LNCAP (cell line): ENCODE data around the gene SACM1L.

Experiments
- TF ChIP-seq, protein P1 (sequence below): fragments of 450-650 bp; IDR thresholded peaks from 2 replicates; pipeline ENCODE4 v1.5.1; 2017; ENCODE audit warnings: mild to moderate bottlenecking

SACM1L gene

DNA sequence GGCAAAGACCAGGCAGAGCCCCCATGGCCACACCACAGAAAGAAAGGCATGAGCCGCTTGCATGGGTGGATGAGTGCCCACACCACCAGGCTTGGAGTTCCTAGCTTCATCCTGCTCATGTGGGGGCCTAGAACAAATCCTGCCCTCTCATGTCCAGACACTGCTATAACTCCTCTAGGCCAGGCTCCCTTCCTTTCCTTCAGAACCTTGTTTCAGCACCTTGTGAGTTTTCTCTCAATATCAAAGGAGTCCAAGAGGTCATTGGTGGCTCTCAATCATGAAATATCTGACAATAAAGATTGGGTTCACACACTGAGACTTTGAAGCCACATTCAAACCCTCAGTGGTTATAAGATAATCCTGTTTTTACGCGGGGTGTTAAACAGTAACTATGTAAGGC lies 94.5 kb downstream of the SACM1L start:
- TF ChIP-seq, protein P1, sequence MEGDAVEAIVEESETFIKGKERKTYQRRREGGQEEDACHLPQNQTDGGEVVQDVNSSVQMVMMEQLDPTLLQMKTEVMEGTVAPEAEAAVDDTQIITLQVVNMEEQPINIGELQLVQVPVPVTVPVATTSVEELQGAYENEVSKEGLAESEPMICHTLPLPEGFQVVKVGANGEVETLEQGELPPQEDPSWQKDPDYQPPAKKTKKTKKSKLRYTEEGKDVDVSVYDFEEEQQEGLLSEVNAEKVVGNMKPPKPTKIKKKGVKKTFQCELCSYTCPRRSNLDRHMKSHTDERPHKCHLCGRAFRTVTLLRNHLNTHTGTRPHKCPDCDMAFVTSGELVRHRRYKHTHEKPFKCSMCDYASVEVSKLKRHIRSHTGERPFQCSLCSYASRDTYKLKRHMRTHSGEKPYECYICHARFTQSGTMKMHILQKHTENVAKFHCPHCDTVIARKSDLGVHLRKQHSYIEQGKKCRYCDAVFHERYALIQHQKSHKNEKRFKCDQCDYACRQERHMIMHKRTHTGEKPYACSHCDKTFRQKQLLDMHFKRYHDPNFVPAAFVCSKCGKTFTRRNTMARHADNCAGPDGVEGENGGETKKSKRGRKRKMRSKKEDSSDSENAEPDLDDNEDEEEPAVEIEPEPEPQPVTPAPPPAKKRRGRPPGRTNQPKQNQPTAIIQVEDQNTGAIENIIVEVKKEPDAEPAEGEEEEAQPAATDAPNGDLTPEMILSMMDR = no peak

DNA sequence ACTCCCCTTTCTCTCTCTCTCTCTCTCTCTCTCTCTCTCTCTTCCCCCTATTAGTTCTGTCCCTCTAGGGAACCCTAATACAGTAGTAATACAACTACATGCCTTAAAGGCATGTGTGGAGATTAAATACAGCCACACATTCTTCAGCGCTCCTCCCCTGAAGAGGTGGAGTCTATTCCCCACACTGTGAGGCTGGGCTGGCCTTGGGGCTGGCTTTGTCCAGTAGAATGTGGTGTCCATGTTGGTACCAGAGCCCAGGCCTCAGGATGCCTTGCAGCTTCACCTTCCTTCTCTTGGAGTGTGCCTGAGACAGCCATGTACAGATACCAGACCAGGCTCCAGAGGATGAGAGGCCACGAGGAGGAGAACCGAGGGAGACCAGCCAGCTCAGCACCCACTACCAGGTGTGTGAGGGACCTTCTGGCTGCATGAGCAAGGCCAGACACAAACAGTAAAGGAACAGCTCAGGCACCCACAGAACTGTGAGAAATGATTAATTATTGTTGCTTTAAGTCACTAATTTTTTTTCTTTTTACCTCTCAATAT lies 96.5 kb downstream of the SACM1L start:
- TF ChIP-seq, protein P1 = no peak

DNA sequence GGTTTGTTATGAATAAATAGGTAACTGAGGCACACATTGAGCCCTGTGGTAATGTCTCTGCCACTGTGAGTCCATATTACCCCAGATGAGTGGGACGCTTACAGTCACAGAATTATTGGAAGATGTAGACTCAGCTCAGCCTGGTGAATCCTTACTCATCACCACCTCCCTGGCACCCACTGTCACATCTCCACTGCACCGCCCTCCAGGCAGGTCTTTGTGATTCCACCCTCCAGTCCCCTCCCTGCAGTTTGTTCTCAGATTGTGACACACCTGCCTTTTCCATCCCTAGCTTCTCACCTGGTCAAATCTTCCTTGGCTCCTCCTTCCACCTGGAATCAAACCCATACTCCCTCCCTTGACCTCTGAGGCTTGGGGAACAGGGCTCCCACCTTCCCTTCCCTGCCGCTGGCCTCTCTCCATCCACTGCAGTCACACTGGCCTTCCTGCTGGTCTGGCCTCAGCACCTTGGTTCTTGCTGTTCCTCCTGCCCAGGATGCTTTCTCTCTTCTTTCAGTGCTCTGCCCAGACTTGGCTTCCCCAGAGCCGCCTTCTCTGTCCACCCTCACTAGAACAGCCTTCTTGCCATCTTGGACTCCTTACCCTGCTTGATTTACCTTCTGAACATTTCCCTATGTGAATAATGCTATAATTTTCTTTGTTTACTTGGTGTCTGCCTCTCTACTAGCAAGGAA lies 97.8 kb downstream of the SACM1L start:
- TF ChIP-seq, protein P1 = no peak

DNA sequence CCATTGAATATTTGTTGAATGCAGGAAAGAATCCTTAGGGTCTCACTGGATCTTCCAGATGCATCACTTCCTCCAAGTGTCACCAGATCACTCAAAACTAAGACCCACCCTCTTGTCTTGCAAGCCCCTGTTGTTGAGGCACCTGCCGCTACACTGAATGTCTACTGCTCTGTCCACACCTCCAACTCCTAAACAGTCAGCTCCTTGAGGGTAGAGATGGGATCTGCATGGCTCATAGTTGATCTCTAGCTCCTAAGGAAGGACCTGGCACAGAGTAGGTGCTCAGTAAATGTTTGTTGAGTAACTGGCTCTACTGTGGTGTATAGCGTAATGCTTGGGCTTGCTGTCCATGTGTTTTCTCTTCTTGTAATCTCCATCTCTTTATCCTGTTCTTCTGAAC lies 98.4 kb downstream of the SACM1L start:
- TF ChIP-seq, protein P1 = no peak

DNA sequence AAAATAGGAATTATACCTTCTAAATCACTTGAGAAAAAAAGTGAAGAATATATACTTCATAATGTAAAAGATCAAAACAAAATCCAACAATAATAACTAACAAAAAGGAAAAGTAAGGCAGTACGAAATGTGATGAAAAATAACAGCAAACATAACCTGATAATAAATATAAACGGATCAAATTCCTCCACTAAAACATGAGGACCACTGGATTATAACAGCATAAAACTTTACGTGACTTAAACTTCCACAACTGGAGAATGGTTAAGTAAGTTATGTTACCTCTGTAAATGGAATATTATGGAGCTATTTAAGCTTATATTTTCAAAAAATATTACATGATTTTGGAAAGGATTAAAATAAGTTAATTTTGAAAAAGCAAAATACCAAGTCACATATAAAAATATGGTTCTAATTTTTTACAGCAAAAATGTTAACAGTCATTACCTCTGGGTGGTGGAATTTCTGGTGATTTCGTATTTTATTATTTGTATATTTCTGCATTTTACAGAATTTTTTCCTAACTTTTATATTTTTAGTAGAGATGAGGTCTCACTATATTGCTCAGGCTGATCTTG lies 100.1 kb downstream of the SACM1L start:
- TF ChIP-seq, protein P1 = no peak

DNA sequence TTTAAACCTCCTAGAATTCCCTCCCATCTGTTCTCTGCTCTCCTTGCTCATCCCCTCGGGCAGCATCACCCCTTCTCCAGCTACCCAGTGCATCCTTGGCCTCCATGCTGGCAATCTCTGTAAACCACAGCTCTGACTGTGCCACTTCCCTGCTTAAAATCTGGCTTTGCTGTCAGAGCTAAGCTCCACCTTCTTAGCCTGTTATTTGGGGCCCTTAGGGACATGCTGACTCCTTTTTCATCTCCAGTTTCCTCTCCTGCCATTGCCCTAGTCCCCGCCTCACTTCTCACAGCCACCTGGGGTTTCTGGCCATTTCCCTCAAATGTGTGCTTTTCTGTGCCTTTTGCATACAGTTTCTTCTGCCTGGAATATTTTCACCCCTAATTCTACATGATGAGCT lies 101.4 kb downstream of the SACM1L start:
- TF ChIP-seq, protein P1 = no peak

DNA sequence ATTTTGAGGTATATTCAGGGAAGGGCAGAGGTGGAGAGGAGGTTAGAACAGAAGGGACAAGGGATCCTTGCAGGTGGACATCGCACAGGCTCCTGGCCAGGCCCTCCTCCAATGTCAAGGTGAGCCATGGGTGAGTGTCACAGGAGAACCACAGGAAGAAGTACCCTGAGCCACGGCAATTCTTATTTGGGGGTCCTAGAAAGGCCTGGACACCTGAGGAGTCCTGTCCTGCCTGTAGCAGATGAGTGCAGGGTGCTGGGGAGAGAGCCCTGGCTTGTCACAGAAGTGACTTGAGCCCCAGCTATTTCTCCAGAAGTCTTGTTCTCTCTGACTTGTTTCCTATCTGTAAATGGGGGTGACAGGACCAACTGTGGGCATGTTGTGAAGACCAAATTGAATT lies 102.8 kb downstream of the SACM1L start:
- TF ChIP-seq, protein P1 = no peak
